ENCODE data around the gene C16orf54. TPM values are rescaled to one million over a fixed set of nuclear protein-coding genes. Genes with fewer than 3 reads are reported as not detected.
"Not testable (repeated sequence)": the region's sequence is repeated elsewhere in the genome, so short reads cannot be mapped to it uniquely, and the experiment has no call there.

The C16orf54 gene
- total and polyA plus RNA-seq, 9 of the 15 experiments (the other 6 are each of a cell fraction or from before 2014, with no cell fraction given), result 0.09 TPM; not detected in 8

DNA sequence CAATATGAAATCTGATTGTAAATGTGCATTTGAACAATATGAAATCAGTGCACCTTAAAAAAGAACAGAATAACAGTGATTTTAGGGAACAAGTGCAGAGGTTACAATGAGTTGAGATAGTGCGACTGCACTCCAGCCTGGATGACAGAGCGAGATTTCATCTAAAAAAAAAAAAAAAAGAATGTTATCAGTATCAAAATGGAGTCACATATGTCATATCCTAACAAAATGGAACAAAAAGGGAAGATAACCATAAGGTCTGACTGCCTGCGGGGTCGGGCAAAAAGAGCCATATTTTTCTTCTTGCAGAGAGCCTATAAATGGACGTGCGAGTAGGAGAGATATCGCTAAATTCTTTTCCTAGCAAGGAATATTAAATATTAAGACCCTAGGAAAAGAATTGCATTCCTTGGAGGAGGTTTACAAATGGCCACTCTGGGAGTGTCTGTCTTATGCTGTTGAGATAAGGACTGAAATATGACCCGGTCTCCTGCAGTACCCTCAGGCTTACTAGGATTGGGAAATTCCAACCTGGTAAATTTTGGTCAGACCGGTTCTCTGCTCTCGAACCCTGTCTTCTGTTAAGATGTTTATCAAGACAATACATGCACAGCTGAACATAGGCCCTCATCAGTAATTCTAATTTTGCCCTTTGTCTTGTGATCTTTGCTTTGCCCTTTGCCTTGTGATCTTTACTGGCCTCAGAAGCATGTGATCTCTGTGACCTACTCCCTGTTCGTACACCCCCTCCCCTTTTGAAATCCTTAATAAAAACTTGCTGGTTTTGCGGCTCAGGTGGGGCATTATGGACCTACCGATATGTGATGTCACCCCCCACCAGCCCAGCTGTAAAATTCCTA, 37.5 kb upstream of the C16orf54 start (continued):
- TF ChIP-seq ZNF584 (CRISPR knock-in tag; IDR thresholded peaks at IDR 0.05; ENCODE audit: low read depth), result peak; percentile 81
- TF ChIP-seq, protein P1, sequence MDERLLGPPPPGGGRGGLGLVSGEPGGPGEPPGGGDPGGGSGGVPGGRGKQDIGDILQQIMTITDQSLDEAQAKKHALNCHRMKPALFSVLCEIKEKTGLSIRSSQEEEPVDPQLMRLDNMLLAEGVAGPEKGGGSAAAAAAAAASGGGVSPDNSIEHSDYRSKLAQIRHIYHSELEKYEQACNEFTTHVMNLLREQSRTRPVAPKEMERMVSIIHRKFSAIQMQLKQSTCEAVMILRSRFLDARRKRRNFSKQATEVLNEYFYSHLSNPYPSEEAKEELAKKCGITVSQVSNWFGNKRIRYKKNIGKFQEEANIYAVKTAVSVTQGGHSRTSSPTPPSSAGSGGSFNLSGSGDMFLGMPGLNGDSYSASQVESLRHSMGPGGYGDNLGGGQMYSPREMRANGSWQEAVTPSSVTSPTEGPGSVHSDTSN (CRISPR knock-in tag; IDR thresholded peaks at IDR 0.05; ENCODE audit: low read depth), result not testable (repeated sequence)
- TF ChIP-seq, protein P1 (tag; conservative IDR thresholded peaks at IDR 0.05; ENCODE audit: low read depth), result peak; percentile 73
- 0 out of 2 replicates have a peak, but pooled peaks have one; percentile 21 for TF ChIP-seq NFIX (CRISPR knock-in tag; IDR thresholded peaks at IDR 0.05; ENCODE audit: low read depth)
- TF ChIP-seq ZNF239 (CRISPR knock-in tag; IDR thresholded peaks at IDR 0.05), result peak; percentile 87
- TF ChIP-seq FOSL1 (tag; conservative IDR thresholded peaks at IDR 0.05), result peak; percentile 27; the same call in 1 of the 2 replicates
- TF ChIP-seq ZNF175 (CRISPR knock-in tag; IDR thresholded peaks at IDR 0.05; ENCODE audit: low read depth), result peak; percentile 88
- not testable (repeated sequence) for TF ChIP-seq NR4A1 (CRISPR knock-in tag; IDR thresholded peaks at IDR 0.05); NR2C1 (IDR thresholded peaks at IDR 0.05); CEBPG (CRISPR knock-in tag; IDR thresholded peaks at IDR 0.05); MYC (IDR thresholded peaks at IDR 0.05; ENCODE audit: low read depth, low read length)
- TF ChIP-seq NR4A1 (tag; IDR thresholded peaks at IDR 0.05), result peak; percentile 98
- peak; percentile 83 for TF ChIP-seq NR2C1 (tag; IDR thresholded peaks at IDR 0.05)
- peak; percentile 17; the same call in 1 of the 2 replicates for TF ChIP-seq TAL1 (IDR thresholded peaks at IDR 0.05)
- TF ChIP-seq ZNF75A (CRISPR knock-in tag; IDR thresholded peaks at IDR 0.05), result peak; percentile 74; the same call in 1 of the 2 replicates
- 0 out of 4 replicates have a peak, but pooled peaks of 1 of the 2 experiments have one; percentile 16 for TF ChIP-seq CEBPG (tag; conservative IDR thresholded peaks at IDR 0.05 in 1 of 2, IDR thresholded peaks at IDR 0.05 in 1 of 2)
- peak; percentile 25; the same call in 1 of the 2 replicates for TF ChIP-seq L3MBTL2 (IDR thresholded peaks at IDR 0.05)
- TF ChIP-seq ZNF707 (CRISPR knock-in tag; conservative IDR thresholded peaks at IDR 0.05), result peak; percentile 70
- TF ChIP-seq TAF7 (tag; IDR thresholded peaks at IDR 0.05), result peak; percentile 83
- peak; percentile 80 for TF ChIP-seq MYC (CRISPR knock-in tag; IDR thresholded peaks at IDR 0.05; ENCODE audit: borderline replicate concordance, low read depth)
- peak; percentile 85 for TF ChIP-seq GTF2A2 (tag; IDR thresholded peaks at IDR 0.05)
- TF ChIP-seq ZBTB26 (CRISPR knock-in tag; IDR thresholded peaks at IDR 0.05), result peak; percentile 85; the same call in 1 of the 2 replicates
- peak; percentile 99 for TF ChIP-seq ZNF644 (tag; IDR thresholded peaks at IDR 0.05; ENCODE audit: low read depth)
- 0 out of 2 replicates have a peak, but pooled peaks have one; percentile 53 for TF ChIP-seq ZSCAN32 (CRISPR knock-in tag; IDR thresholded peaks at IDR 0.05)
- TF ChIP-seq NFE2L1 (tag; IDR thresholded peaks at IDR 0.05; ENCODE audit: borderline replicate concordance, low read depth), result peak; percentile 73
